GM12878 (cell line): ENCODE results near the gene MR1. TPM values are rescaled to one million over a fixed set of nuclear protein-coding genes. Genes with fewer than 3 reads are reported as not detected.
A peak's percentile ranks its signal among the peaks of the same experiment; 100 is the strongest.

Experiments used
- ATAC-seq: fragments of 200-7000 bp; cut with Tn5 transposase; 3 replicates; pipeline ENCODE4 v1.9.1; 2020; ENCODE audit warnings: mild to moderate bottlenecking, moderate library complexity
- BruUV-seq: library from RNA; stranded (reverse); fragments of 400-500 nt; replicated peaks from 2 replicates; lab custom pipeline; 2021; lab: Mats Ljungman, UMichigan
- CTCF ChIA-PET: fragments of 300-600 bp; sonication (Branson Sonifier 250); formaldehyde crosslinking; extraction: SDS; loops from one replicate; lab custom pipeline; 2021; ENCODE audit warnings: inconsistent platforms; lab: Yijun Ruan, JAX
- POLR2A ChIA-PET: fragments of 350-600 bp; formaldehyde crosslinking; extraction: SDS; loops from one replicate; lab custom pipeline; 2021; ENCODE audit warnings: inconsistent platforms; lab: Charles Lee
- RAD21 ChIA-PET: fragments of 300-600 bp; sonication (Branson Sonifier 250); formaldehyde crosslinking; loops from one replicate; lab custom pipeline; 2023; ENCODE audit warnings: antibody characterized with exemption; ENCODE audit not compliant: unreplicated experiment; lab: Charles Lee
- SMC1A ChIA-PET: fragments of 300-600 bp; sonication (Branson Sonifier 250); formaldehyde crosslinking; loops from one replicate; lab custom pipeline; 2023; ENCODE audit not compliant: unreplicated experiment, uncharacterized antibody; lab: Charles Lee
- DNase-seq: peaks from one replicate; pipeline ENCODE4 v3.0.0-alpha.2; 2011; ENCODE audit warnings: low read depth, low spot score
- FAIRE-seq: peaks from 3 replicates; lab custom pipeline; 2011; peaks lifted over from hg19 to GRCh38; lab: Jason Lieb, UNC
- H2AFZ ChIP-seq: 2 replicates; pipeline ENCODE4 v1.6.0; 2011; ENCODE audit warnings: low read depth, low read length, control low read depth; ENCODE audit not compliant: control insufficient read depth
- H3K27ac ChIP-seq: 2 replicates; pipeline ENCODE4 v1.5.1; 2011; ENCODE audit warnings: control low read depth; ENCODE audit not compliant: control insufficient read depth, insufficient read depth
- H3K27me3 ChIP-seq, 2 experiments: replicated peaks in 1 of 2; 2 replicates each; pipeline versions ENCODE4 v1.6.0 to v1.6.1; 2011; ENCODE audit warnings: low read length in 1 of 2; ENCODE audit not compliant: control insufficient read depth in 2 of 2, insufficient read depth in 2 of 2
- H3K36me3 ChIP-seq, 2 experiments: 2 replicates each; pipeline ENCODE4 v1.5.1; 2011; ENCODE audit warnings: low read length in 1 of 2; ENCODE audit not compliant: control insufficient read depth in 2 of 2, insufficient read depth in 2 of 2
- H3K4me1 ChIP-seq: 2 replicates; pipeline ENCODE4 v1.6.1; 2011; ENCODE audit warnings: mild to moderate bottlenecking, low read length, moderate library complexity, mixed read lengths; ENCODE audit not compliant: control insufficient read depth, insufficient read depth
- H3K4me2 ChIP-seq: 2 replicates; pipeline ENCODE4 v1.6.0; 2011; ENCODE audit warnings: control low read depth; ENCODE audit not compliant: control insufficient read depth, insufficient read depth
- H3K4me3 ChIP-seq: fragments of 200-600 bp; sonication (generic); 2 replicates; pipeline ENCODE4 v1.5.1; 2016
- H3K79me2 ChIP-seq: 2 replicates; pipeline ENCODE4 v1.6.0; 2011; ENCODE audit warnings: low read length; ENCODE audit not compliant: control insufficient read depth, insufficient read depth
- H3K9ac ChIP-seq: 2 replicates; pipeline ENCODE4 v1.8.0; 2011; ENCODE audit warnings: low read length, control low read depth, mixed read lengths; ENCODE audit not compliant: control insufficient read depth, insufficient read depth
- H3K9me3 ChIP-seq: replicated peaks from 3 replicates; pipeline ENCODE4 v1.5.1; 2011; ENCODE audit warnings: mild to moderate bottlenecking, low read length; ENCODE audit not compliant: control insufficient read depth, insufficient read depth
- H4K20me1 ChIP-seq: 2 replicates; pipeline ENCODE4 v1.6.0; 2011; ENCODE audit not compliant: control insufficient read depth, insufficient read depth
- CBX3 ChIP-seq: fragments of 200-600 bp; sonication (generic); IDR thresholded peaks from 2 replicates; pipeline ENCODE4 v1.6.1; 2016; ENCODE audit warnings: low read depth, borderline replicate concordance
- CEBPB ChIP-seq, 2 experiments: fragments of 150-350 bp in 1 of 2; IDR thresholded peaks; 2 replicates each; pipeline ENCODE4 v1.6.1; 2012 to 2014; ENCODE audit warnings: low read depth in 2 of 2, low read length in 2 of 2, borderline replicate concordance in 1 of 2, inconsistent platforms in 1 of 2
- CHD1 ChIP-seq: IDR thresholded peaks from 2 replicates; pipeline ENCODE4 v1.6.1; 2012; ENCODE audit warnings: low read depth, low read length, improper control_type of control experiment
- CHD4 ChIP-seq: fragments of 200-600 bp; sonication (generic); IDR thresholded peaks from 2 replicates; pipeline ENCODE4 v1.6.1; 2016; ENCODE audit warnings: mild to moderate bottlenecking
- CREB1 ChIP-seq: IDR thresholded peaks from 2 replicates; pipeline ENCODE4 v1.6.1; 2012; ENCODE audit warnings: low read depth, mild to moderate bottlenecking, inconsistent platforms
- CREM ChIP-seq: IDR thresholded peaks from 2 replicates; pipeline ENCODE4 v1.6.1; 2014; ENCODE audit warnings: antibody characterized with exemption, low read depth
- MTA3 ChIP-seq: IDR thresholded peaks from 2 replicates; pipeline ENCODE4 v1.6.1; 2012; ENCODE audit warnings: low read length, inconsistent platforms, borderline replicate concordance
- MYC ChIP-seq: IDR thresholded peaks from 2 replicates; pipeline ENCODE4 v1.6.1; 2011; ENCODE audit warnings: mild to moderate bottlenecking, low read length, moderate library complexity, inconsistent platforms; ENCODE audit not compliant: insufficient read depth, insufficient replicate concordance, insufficient read length, severe bottlenecking
- NR2F1 ChIP-seq: fragments of 450-650 bp; conservative IDR thresholded peaks from 2 replicates; pipeline ENCODE4 v1.6.1; 2017; ENCODE audit warnings: mild to moderate bottlenecking
- TARDBP ChIP-seq: IDR thresholded peaks from 2 replicates; pipeline ENCODE4 v1.6.1; 2016; ENCODE audit warnings: borderline replicate concordance
- ZNF207 ChIP-seq: fragments of 450-650 bp; IDR thresholded peaks from 2 replicates; pipeline ENCODE4 v1.6.1; 2014; ENCODE audit warnings: antibody characterized with exemption, mild to moderate bottlenecking, borderline replicate concordance
- ZNF384 ChIP-seq: IDR thresholded peaks from 2 replicates; pipeline ENCODE4 v1.6.1; 2012; ENCODE audit warnings: low read depth, mild to moderate bottlenecking, low read length, improper control_type of control experiment, borderline replicate concordance
- WGBS: methylation state at CpG from one replicate; pipeline ENCODE4 v1.1.6; 2016; ENCODE audit warnings: low lambda C conversion rate; ENCODE audit not compliant: insufficient replicate concordance, insufficient coverage; ENCODE audit errors: missing lambda C conversion rate; 5-methylcytosine and 5-hydroxymethylcytosine counted together
- in situ Hi-C: fragments of 300-500 bp; cut with MboI; formaldehyde crosslinking; loops from 9 replicates; pipeline ENCODE4 v1.14.3; 2018; ENCODE audit warnings: mixed read lengths
- intact Hi-C: fragments of 100-400 bp; cut with micrococcal nuclease; formaldehyde crosslinking; loops from one replicate; pipeline ENCODE4 v1.14.2; 2022; ENCODE audit not compliant: unreplicated experiment
- polyA plus RNA-seq, 11 experiments: library from polyadenylated mRNA; depleted of rRNA in 4 of 11; unstranded in 6 of 11; stranded (reverse) in 5 of 11; fragments of >200 nt; fragmentation: Nextera tagmentation in 4 of 11; fragmentation: Illumina TruSeq in 1 of 11; extraction: Ambion mirVana in 4 of 11; extraction: Trizol in 1 of 11; gene quantifications; 1 replicate in 1 of 11; 2 replicates in 10 of 11; pipeline versions ENCODE4 v1.2.1 to v1.2.3, GENCODE V29; 2011 to 2016; ENCODE audit warnings: inconsistent platforms in 2 of 11, missing spikeins in 2 of 11, low read depth in 1 of 11
- total RNA-seq, 4 experiments: library from RNA; depleted of rRNA in 3 of 4; stranded (reverse); fragments of >200 nt in 3 of 4; fragmentation: Illumina TruSeq in 1 of 4; extraction: Trizol in 1 of 4; gene quantifications; 2 replicates each; pipeline versions ENCODE4 v1.2.1 to v1.2.3, GENCODE V29; 2013 to 2021
- TF ChIP-seq, protein P1 (sequence below): IDR thresholded peaks from 2 replicates; pipeline ENCODE4 v1.6.1; 2011; ENCODE audit warnings: low read depth, low read length, improper control_type of control experiment, borderline replicate concordance

MR1 gene
- total and polyA plus RNA-seq, 10 of the 15 experiments (the other 5 are each of a cell fraction or from before 2014, with no cell fraction given), result 24.7 to 65.9 (median 30.9) TPM

DNA sequence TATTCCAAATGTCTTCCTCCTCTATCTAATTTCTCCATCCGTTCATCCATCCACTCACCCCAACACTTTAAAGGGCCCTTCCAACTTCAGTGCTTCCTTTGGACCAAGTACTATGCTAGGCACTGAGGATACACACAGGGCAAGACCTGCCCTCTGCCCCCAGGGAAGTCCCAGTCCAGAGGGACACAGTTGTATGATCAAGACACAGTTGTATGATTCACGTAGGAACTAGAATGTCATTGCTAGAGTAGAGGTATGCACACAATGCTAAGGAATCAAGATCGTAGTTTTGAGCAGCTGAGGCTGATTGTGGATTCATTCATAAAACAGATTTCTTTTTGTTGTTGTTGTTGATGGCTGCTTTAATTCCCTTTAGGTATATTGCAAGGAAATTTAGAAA, 43.1 kb downstream of the MR1 start:
- Histone ChIP-seq H3K4me3 (no peak overlapping the region), H4K20me1 (no peaks in the 10 kb centered on the region), H3K4me1 (peaks cover 33% of the 10 kb centered on the region), H3K36me3 (no peaks in the 10 kb centered on the region), H3K9ac (no peak overlapping the region), H3K27ac (no peak overlapping the region), H2AFZ (peak overlapping the region; percentile 24; the same call in 1 of the 2 replicates), H3K4me2 (no peak overlapping the region), H3K9me3 (no peaks in the 10 kb centered on the region), H3K27me3 (no peaks in the 10 kb centered on the region), H3K79me2 (no peaks in the 10 kb centered on the region)
- intact Hi-C loops (no loop called here), in situ Hi-C loops (no loop called here)
- ATAC-seq (peak; percentile 63), FAIRE-seq (no peak), DNase-seq (no peak)
- ChIA-PET SMC1A (interaction anchor here (0.8 to 7.7 kb wide), 8 partner anchors 9 to 561 kb away, joined by 3 to 103 read pairs (median 11); no protein-coding TSS in a partner anchor), RAD21 (interaction anchor here (1.7 to 7.1 kb wide), 4 partner anchors 15 to 64 kb away, joined by 5 to 61 read pairs (median 26); no protein-coding TSS in a partner anchor), CTCF (interaction anchor here (0.9 to 4.1 kb wide), 3 partner anchors 14 to 195 kb away, joined by 3 to 16 read pairs (median 9); no protein-coding TSS in a partner anchor), POLR2A (interaction anchor here (1.5 kb wide), 1 partner anchor 28 kb away, joined by 3 read pairs; no protein-coding TSS in a partner anchor)
- 35% methylated on average over 3 of the region's 3 CpGs for WGBS
- TF ChIP-seq NR2F1 (0 out of 2 replicates have a peak, but pooled peaks have one; percentile 9), MTA3 (no peak)
- no TSS peak for BruUV-seq

DNA sequence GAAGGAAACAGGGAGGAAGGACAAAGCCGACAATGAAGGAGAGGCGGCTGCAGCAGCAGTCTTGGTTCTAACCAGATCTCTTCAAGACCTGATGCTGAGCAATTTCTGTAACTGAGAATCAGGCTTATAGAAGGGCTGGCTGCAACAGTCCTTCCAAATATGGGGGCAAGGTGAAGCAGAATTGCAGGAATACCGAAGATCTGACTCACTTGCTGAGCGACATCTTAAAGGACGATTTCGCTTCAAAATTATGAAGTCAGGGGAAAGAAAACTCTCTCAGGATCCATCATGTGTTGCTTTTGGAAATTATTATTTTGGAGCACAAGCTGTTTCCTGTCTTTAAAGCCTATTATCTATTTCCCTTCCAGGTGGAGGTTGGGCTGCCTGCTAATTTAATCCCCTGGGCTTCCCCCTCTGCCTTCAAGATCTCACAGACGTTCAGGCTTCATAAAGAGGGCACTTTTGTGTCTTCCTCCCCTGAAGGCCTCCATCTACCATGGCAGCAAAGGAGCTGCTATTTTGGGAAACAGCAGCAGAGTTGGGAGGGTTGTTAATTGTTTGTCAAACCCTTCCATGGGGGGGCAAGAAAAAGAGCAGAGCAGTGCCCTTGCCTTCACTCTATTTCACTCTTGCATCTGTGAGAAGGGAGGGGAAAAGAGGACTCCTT, 43.9 kb downstream of the MR1 start:
- H3K4me1 ChIP-seq, result peaks cover 33% of the 10 kb centered on the region
- no peaks in the 10 kb centered on the region for H3K9me3 ChIP-seq
- CTCF ChIA-PET, result interaction anchor here (2.4 to 4.1 kb wide), 3 partner anchors 11 to 65 kb away, joined by 10 to 19 read pairs (median 16); no protein-coding TSS in a partner anchor
- FAIRE-seq, result no peak
- no peaks in the 10 kb centered on the region for H3K79me2 ChIP-seq
- H3K27me3 ChIP-seq, result no peaks in the 10 kb centered on the region
- peak overlapping the region; percentile 41; the same call in 1 of the 2 replicates for H3K27ac ChIP-seq
- RAD21 ChIA-PET, result interaction anchor here (0.9 to 7.1 kb wide), 6 partner anchors 9 to 64 kb away, joined by 3 to 61 read pairs (median 22); no protein-coding TSS in a partner anchor
- no peaks in the 10 kb centered on the region for H3K36me3 ChIP-seq
- SMC1A ChIA-PET, result interaction anchor here (0.8 to 7.7 kb wide), 8 partner anchors 11 to 196 kb away, joined by 4 to 103 read pairs (median 13); partner anchors contain the start of gene MR1
- ATAC-seq, result peak; percentile 45
- peak overlapping the region; percentile 73; the same call in 1 of the 2 replicates for H2AFZ ChIP-seq
- intact Hi-C loops (no loop called here), in situ Hi-C loops (no loop called here)
- H3K4me2 ChIP-seq, result peak overlapping the region; percentile 52
- H3K4me3 ChIP-seq, result no peak overlapping the region
- no peak overlapping the region for H3K9ac ChIP-seq
- BruUV-seq, result no TSS peak
- no peaks in the 10 kb centered on the region for H4K20me1 ChIP-seq
- DNase-seq, result no peak
- POLR2A ChIA-PET, result interaction anchor here (1.1 to 1.5 kb wide), 2 partner anchors 15 to 27 kb away, joined by 3 to 6 read pairs; no protein-coding TSS in a partner anchor
- WGBS, result 70% methylated on average over 7 of the region's 7 CpGs
- TF ChIP-seq ZNF384 (no peak), CHD1 (no peak), TARDBP (no peak), CEBPB (IDR thresholded peaks at IDR 0.05; ENCODE audit: borderline replicate concordance in 1 of 2, low read depth in 2 of 2, low read length in 2 of 2) (no peak), CREM (no peak), CREB1 (no peak), MYC (no peak), CBX3 (no peak), ZNF207 (no peak), CHD4 (no peak)
- TF ChIP-seq, protein P1, sequence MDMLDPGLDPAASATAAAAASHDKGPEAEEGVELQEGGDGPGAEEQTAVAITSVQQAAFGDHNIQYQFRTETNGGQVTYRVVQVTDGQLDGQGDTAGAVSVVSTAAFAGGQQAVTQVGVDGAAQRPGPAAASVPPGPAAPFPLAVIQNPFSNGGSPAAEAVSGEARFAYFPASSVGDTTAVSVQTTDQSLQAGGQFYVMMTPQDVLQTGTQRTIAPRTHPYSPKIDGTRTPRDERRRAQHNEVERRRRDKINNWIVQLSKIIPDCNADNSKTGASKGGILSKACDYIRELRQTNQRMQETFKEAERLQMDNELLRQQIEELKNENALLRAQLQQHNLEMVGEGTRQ, result no peak
